A673 (cell line): ENCODE data around the gene KLF8.

Experiments used
- EZH2 ChIP-seq: fragments of 200-600 bp; sonication (generic); IDR thresholded peaks from 2 replicates; pipeline ENCODE4 v1.6.1; 2017; ENCODE audit warnings: borderline replicate concordance, low read depth, mild to moderate bottlenecking, mixed read lengths, antibody characterized with exemption, low read length; ENCODE audit not compliant: poor library complexity, severe bottlenecking
- TF ChIP-seq, protein P1 (sequence below): fragments of 300-800, 200-600 bp; sonication (generic); conservative IDR thresholded peaks from 2 replicates; pipeline ENCODE4 v1.5.1; 2017; ENCODE audit warnings: low read depth, mild to moderate bottlenecking, antibody characterized with exemption, low read length, moderate library complexity, mixed read lengths

DNA sequence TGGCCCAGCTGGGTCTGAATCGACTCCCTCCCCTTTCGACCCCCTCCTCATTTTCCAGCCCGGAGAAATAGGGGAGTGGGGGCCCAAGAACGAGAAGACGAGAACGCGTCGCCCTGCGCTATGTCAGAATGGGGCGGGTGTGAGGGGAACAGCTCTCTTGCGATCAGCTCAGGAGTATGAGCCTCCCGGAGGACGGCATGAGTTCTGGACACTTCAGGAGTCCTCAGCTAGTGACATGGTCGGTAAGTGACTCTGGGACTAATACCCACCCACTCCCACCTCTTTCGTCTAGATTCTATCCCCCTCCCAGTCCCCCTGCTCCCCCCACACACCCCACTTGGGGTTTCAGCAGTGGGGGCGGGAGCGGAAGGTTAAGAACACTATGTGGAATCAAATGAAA, 944 bp downstream of the KLF8 start:
- no peak for TF ChIP-seq EZH2
- TF ChIP-seq, protein P1, sequence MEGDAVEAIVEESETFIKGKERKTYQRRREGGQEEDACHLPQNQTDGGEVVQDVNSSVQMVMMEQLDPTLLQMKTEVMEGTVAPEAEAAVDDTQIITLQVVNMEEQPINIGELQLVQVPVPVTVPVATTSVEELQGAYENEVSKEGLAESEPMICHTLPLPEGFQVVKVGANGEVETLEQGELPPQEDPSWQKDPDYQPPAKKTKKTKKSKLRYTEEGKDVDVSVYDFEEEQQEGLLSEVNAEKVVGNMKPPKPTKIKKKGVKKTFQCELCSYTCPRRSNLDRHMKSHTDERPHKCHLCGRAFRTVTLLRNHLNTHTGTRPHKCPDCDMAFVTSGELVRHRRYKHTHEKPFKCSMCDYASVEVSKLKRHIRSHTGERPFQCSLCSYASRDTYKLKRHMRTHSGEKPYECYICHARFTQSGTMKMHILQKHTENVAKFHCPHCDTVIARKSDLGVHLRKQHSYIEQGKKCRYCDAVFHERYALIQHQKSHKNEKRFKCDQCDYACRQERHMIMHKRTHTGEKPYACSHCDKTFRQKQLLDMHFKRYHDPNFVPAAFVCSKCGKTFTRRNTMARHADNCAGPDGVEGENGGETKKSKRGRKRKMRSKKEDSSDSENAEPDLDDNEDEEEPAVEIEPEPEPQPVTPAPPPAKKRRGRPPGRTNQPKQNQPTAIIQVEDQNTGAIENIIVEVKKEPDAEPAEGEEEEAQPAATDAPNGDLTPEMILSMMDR: no peak
